NCI-H510A treated with DMSO at 0.1 percent for 48 hours (cell line): ENCODE results near the gene PPP1R9A.

ENCODE experiments used
- DNase-seq: peaks from one replicate; lab custom pipeline; 2025; lab: John Stamatoyannopoulos, UW

The PPP1R9A gene

DNA sequence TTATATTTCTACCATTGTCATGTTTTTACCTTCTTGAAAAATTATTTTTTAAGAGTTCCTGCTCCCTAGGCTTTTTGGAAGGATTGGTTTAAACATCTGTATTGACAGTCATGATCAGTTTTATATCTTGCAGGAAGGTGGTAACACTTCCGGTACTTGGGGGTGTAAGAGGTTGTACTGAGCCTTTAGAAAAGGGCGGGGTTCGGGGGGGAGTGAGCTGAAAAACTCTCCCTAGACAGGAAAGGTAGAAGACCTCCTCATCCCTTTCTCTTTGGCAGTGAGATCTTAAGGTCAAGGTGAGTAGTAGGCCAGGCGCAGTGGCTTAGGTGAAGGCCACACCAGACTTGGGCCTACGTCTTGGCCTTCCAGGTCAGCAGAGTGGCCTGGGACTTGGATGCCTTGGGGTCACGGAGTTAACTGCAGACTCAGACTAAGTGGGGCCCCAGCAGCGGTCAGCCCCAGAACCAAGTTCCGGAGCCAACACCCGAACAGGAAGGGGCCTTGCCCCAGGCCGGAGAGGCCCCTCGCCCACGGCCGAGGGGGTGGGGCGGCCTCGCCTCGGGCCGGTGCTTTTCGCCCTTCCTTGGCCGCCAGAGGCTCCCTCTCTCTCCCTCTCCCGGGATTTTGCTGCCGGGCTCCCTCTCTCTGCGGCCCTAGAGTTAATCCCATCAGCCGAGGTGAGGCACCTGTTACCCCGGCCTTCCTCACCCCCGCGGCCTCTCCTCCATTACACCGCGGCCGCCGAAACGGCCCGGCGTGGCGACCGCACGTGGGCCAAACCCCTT lies at the start of gene PPP1R9A:
PPP1R9A (plus strand) TSS at position 569 of the 785 bp plus-strand sequence. CDS start 2,520 bp downstream, outside the sequence.
- DNase-seq = peak; percentile 27

DNA sequence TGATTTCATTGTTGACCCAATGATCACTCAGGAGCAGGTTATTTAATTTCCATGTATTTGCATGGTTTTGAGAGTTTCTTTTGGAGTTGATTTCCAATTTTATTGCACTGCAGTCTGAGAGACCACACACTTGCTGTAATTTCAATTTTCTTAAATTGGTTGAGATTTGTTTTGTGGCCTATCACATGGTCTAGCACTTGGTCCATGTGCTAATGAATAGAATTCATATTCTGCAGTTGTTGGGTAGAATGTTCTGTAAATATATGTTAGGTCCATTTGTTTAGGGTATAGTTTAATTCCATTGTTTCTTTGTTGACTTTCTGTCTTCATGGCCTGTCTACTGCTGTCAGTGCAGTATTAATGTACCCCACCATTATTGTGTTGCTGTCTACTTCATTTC lies 36.3 kb upstream of the PPP1R9A start:
- DNase-seq = no peak

DNA sequence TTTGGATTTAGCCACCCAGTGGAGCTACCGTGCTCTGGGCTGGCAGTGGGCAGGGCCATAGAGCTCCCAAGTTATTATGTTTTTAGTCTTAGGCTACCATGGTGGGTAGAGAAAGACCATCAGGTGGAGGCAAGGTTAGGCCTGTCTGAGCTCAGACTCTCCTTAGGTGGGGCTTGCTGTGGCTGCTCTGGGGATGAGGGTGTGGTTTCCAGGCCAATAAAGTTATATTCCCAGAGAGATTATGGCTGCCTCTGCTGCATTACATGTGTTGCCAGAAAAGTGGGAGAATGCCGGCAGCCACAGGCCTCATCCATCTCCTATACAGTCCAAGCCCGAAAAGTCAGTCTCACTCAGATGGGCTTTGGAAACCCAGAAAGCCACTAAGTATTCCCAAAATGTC lies 34.2 kb upstream of the PPP1R9A start:
- DNase-seq = no peak

DNA sequence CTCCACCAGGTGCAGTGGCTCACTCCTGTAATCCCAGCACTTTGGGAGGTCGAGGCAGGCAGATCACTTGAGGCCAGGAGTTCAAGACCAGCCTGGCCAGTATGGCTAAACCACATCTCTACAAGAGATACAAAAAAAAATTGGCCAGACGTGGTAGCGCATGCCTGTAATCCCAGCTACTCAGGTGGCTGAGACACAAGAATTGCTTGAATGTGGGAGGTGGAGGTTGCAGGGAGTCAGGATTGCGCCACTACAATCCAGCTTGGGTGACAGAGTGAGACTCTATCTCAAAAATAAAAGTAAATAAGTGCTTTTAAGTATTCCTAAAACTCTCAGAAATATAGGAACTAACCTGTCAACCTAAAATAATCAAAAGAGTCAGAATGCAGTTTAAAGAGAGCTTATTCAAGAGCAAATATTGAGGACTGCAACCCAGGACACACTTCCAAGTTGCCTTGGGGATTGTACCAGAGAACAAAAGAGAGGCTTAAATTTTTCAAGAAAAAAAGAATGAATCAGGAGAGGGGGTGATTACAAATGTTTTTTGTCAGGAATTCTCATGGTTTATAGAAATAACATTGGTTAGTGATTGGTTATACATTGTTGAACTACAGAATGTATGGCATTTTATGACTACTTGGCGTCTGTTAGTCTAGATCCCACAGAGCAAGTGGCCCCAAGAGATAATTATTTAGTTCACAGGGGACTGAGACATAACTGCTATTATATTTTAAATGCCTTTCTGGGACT lies 33.2 kb upstream of the PPP1R9A start:
- no peak for DNase-seq

DNA sequence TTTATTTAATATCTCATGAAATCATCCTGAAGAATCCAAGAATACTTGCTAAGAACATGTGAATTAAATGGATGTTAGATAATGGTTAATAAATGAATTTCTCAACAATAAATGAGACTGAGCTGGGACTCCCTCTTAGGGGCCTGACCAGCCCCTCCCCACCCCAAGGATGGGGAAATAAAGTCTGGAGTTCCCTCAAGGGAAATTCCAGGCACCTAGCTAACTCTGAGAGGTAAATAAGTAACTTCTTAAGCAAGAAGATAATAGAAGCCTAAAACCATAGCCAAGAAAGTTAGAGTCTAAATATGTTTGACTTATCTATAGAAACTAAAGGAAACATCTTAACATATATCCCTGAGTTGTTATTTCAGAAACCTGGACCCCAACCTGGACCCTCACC lies 32.2 kb upstream of the PPP1R9A start:
- DNase-seq = no peak

DNA sequence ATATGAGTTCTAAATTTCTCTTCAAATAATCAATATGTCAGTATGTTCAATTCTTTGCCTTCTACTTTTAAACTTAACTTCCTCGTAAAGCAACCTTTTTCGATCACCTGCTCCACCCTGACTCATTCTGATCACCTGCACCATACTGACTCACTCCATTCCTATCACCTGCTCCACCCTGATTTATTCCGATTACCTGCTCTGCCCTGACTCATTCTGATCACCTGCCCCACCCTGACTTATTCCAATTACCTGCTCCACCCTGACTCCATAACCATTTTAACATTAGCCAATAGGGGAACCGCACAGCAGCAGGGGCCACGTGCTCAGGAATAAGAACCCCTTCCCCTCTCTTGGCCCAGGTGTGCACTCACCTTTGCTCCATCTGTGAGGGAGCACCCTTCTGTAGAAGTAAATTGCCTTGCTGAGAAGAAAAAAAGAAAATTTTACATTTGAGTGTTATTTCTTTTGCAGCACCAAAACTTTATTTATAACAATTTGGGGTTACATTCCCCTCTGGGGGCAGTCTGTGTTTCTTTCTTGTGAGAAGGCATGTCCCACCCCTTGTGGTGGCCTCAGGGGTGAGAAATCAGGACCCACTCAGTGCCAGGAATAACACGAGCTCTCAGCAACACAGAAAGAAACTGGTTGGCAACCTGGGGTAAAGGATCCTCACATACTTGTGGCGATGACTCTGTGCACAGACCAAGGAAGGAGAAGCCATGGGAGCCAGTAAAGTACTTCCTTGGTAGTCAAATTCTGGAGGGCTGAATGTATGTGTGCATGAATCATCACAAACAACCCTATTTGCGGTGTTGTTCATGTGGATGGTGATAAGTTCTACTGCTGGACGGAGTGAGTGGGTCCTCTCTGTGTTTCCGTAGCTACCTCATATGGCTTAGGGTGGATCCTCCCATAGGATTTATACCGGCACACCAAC lies 29.4 kb upstream of the PPP1R9A start:
- no peak for DNase-seq

DNA sequence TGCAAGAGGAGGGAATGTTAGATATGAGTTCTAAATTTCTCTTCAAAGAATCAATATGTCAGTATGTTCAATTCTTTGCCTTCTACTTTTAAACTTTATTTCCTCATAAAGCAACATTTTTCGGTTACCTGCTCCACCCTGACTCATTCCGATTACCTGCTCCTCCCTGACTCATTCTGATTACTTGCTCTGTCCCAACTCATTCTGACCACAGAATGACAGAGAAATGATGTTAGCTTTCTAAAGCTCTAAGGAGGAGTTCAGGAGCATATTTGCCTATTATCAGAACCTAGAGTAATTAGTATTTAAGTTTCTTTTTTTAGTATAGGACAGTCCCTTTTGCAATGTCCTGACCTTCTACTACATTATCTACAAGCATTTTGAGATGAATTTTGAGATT lies 24.5 kb upstream of the PPP1R9A start:
- DNase-seq = no peak

DNA sequence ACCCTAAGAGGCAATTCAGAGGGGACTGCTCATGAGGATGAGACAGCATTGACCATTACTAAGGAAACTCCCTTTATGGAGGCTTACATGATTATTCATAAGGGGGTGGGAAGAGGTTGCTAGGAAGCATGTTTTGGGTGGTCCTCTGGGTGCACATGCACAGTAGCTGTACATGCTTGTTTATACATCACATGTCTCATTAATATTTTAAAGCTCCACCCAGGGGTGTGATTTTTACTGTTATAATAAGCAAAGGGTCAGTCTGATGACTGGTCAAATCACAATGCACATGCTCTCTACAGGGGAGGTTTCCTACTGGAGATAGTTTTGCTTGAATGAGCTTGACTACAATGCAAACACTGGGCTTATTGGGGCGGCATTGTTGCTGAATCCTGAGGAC lies 23.8 kb upstream of the PPP1R9A start:
- no peak for DNase-seq

DNA sequence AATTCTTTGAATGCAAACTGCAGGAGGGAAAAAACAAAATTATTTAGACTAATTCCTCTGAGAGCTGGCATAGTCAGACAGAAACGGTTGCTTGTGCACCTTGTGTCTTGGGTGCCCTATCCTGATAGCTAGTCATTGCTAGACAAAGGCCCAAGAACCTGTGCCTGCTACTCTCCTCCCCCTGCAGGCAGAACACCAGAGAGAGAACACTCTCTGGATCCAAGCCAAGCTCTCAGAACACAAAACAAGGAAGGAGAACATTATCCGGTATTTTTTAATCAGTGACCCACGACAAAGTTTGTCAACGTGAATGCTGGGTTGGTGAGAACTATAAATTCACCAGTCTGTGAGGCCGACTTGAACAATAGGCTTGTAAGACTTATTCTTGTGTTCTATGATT lies 18.8 kb upstream of the PPP1R9A start:
- DNase-seq = no peak

DNA sequence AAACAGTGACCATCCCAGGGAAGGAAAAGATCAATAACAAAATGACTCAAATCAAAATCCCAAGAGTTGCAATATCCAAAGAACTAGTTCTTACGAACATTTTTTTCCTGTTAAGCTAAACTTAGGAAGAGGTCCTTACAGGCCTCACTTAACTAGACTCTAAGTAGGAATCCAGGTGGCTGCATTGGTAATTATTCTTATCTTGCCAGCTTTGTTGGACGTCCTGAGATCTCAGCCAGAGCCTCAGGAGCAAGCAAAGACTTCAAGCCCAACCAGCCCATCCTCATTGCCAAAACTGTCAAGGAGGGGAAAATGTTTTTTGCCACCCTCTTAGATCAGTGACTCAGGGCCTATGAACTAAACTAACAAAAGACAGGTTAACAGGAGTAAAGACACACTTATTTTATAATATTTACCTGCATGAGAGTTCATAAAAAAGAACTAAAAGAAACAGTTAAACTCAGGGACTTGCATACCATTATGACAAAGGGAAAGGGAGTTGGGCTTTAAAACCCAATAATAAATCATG lies 18.3 kb upstream of the PPP1R9A start:
- no peak for DNase-seq

DNA sequence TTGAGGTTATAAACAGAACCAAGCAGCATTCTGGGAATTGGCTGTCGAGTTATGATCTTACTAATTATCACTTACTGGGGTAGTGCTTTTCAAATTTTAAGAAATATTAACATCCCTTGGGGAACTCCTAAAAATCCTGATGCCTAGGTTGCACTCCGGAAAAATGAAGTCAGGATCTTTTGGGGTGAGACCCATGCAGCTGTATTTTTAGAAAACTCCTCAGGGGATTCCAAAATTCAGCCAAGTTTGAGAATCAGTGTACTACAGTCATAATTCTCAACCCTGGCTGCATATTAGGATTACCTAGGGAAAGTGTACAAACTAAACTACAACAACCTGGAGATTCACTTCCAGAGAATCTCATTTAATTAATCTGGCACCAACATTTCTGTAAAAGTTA lies 17.2 kb upstream of the PPP1R9A start:
- DNase-seq = no peak

DNA sequence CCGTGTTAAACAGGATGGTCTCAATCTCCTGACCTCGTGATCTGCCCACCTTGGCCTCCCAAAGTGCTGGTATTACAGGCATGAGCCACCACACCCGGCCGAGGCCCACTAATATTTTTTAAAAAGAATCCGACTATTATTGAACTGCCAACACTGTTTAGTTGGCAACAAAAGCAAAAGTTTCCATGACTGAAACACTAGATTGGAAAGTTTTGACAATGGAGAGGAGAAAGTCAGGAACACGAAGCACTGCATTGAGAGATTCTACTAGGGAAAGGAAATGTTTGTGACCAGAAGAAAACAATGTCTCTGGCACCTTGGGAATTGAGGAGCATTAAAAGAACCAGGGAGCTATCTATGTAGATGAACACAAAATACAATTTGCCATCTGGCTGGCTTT lies 13.7 kb upstream of the PPP1R9A start:
- no peak for DNase-seq

DNA sequence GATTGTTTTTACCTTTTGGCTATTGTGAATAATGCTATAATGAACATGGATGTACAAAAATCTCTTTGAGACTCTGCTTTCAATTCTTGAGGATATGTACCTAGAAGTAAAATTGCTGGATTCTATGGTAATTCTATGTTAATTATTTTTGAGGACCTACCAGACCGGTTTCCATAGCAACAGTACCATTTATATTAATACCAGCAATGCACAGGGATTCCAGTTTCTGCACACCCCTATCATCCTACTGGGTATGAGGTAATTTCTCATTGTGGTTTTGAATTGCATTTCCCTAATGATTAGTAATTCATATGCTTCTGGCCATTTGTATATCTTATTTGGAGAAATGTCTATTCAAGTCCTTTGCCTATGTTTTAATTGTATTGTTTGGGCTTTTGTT lies 9.9 kb upstream of the PPP1R9A start:
- no peak for DNase-seq

DNA sequence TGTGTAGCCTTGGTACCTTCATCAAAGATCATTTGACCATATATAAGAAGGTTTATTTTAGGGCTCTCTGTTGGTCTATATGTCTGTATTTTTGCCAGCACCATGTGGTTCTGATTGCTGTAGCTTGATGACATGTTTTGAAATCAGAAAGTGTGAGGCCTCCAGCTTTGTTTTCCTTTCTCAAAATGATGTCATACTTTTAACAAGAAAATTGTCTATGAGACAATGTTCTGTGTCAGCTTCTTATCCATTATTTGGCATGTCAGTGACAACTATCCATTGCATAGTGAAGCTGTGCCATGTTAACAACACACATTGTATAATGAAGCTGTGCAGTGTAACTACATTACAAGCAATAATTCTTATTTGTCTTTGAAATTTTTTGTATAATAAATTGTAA lies 9.1 kb upstream of the PPP1R9A start:
- DNase-seq = no peak

DNA sequence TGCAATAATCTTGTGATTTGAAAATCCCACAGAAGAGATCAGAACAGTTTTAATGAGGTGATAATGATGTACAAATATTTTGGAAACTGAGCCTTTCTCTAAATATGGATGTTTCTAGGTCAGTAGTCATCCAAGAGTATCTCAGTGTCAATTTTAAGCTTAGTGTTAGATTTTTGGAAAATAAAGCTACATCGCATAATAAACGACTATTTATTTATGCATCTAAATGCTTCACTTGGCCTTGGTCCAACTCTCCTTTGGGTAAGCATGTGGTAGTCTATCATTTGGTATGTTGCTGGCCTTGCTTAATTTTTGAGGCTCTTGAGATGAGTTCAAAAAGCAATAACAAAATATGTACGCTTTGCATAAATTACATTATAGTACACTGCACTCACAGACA lies 5.4 kb upstream of the PPP1R9A start:
- no peak for DNase-seq

DNA sequence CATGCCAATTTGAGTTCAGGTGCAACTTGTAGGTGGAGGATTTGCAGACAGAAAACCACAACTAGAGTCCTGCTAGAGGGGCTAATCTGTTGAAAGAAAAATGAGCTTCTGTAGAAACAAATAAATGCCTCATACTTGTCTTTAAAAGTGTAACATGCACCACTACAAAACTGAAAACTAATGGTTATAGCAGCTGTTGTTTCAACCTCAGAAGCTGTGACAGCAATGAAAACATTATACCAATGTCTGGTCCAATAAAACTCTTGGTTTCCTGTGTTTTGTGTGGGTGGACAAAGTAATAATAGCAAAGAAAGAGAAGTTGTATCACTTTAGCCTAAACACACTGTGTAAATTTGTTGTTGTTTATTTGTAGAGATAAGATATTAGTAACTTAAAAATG lies 3.4 kb upstream of the PPP1R9A start:
- DNase-seq = no peak

DNA sequence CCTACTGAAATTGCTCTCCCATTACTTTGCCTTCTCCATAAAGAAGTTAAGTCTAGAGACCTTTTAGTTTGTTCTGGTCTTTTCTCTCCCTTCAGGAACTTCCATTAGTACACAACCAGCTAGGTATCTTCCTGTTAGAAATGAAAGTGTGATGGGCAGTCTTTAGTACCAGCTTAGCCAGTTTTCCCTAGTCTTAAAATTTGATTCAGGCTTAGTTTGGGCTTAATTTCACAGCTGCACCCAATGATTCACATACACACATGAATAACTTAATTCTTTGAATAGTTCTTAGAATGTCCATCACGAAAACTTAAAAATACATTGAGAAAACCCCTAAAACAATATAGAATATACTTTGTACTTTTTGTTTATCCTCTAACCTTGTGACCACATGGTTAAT lies 2.4 kb upstream of the PPP1R9A start:
- DNase-seq = no peak

DNA sequence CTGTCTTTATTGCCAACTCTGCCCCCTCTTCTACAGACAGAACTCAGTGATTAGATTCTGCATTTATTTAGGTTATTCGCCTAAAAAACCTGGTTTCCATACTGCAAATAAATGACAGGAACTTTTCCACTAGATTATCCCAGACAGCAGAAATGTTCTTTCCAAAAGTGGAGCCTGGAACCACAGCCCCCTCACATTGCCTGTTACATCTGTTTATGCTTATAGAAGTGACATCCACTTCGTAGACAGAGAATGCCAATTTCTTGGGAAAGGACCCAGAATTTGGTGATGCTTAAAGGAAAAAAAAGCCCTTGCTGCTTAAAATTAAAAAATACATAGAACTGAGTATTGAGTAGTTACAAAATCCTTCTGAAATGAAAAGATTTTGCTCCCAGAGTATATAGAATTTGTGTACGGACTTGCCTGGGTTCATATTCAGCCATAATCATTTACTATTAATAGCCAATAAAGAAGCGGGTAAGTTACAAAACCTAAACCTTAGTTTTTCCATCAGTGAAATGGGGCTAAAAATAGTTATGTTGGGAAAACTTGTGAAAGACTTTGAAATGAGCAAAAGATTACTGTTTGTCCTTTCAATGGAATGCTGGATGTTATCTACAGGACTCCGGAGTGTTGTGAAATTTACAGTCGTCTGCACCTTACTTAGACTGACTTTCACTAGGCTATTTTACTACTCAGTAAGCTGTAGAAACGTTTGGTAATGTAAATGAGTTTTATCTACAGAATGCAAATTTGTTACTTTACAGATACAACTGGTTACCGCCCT lies 1.1 kb upstream of the PPP1R9A start:
- no peak for DNase-seq

DNA sequence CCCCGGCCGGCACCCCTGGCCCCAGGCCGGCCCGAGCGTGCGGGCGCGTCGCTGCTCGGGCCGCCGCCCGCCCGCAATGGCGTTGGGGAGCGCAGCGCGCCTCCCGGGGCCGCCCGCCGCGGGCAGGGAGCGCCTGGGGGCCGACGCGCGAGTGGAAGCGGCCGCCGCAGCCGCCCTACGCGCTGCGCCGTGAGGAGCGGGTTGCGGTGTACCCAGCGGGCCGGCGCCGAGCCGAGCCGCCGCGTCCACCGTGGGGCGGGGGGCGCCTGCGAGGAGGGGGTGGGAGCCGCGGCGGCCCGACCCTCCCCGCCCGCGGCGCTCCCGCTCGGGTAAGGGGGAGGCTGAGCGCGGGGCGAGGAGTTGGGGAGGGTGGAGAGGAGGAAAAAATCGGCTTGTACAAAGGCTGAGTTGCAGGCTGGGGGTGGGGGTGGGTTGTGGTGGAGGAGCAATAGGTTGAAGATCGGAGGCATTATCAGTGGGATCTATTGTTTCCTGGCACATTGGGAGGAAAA lies 473 bp downstream of the PPP1R9A start:
- DNase-seq = peak; percentile 73

DNA sequence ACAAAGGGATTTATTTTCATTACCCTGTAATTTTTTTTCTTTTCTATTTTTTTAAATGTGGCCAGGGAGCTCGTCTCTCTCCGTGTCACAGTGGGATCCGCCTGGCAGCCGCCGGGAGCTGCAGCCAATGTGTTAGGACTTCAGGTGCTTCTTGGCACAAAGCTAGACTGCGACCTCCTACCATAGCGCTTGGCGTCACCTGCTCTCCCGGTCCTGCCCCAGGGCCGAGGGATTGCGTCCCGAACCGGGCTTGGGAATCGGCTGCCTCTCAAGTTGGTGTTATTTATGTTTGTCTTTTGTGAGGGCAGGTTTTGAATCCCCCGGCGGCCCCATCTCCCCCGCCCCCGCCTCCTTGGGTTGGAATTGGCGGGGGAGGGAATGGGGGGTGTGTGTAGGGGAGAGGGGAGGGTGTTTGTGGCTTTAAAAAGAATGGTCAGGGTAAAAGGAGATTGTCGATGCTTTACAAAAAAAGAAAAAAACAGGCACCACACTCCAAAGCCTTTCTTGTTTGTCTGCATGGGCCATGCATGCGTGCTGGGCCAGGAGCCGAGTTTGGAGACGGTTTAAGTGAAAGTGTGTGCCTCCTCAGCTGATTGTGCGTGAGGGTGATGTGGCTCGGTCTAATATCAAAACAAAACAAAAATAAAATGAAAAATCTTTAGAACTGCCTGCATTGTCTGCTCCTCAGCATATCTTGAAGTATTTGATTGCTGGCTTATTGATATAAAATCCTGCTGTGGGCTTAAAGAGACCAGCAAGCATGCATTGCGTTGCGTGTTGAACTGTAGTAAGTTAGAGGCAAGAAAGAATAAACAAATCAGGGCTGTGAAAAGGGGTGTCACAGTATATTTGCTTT lies 1.2 kb downstream of the PPP1R9A start:
- peak; percentile 73 for DNase-seq
